HEK293 (cell line): ENCODE data around the gene SESN1.

ENCODE experiments used
- CTCF ChIA-PET: fragments of 350-600 bp; formaldehyde crosslinking; extraction: SDS; loops from one replicate; lab custom pipeline; 2021; ENCODE audit warnings: antibody characterized with exemption; lab: Yijun Ruan, JAX
- POLR2A ChIA-PET: fragments of 300-600 bp; formaldehyde crosslinking; extraction: SDS; loops from one replicate; lab custom pipeline; 2020; ENCODE audit warnings: antibody characterized with exemption, inconsistent platforms; lab: Yijun Ruan, JAX
- H3K27ac ChIP-seq: fragments of 200-500 bp; sonication (Bioruptor generic); 2 replicates; pipeline ENCODE4 v1.5.1; 2014; ENCODE audit warnings: low read depth, low read length, control low read depth, inconsistent platforms; ENCODE audit errors: extremely low read depth
- H3K36me3 ChIP-seq, 2 experiments: fragments of 200-500 bp in 1 of 2; sonication (Bioruptor generic) in 1 of 2; 1 replicate in 1 of 2; 2 replicates in 1 of 2; pipeline ENCODE4 v1.5.1; 2014 to 2017; ENCODE audit warnings: inconsistent platforms in 2 of 2, low read length in 2 of 2; ENCODE audit not compliant: control insufficient read depth in 2 of 2, insufficient read depth in 1 of 2
- H3K4me1 ChIP-seq: fragments of 200-500 bp; sonication (Bioruptor generic); 2 replicates; pipeline ENCODE4 v1.5.1; 2014; ENCODE audit warnings: mild to moderate bottlenecking, low read length, inconsistent platforms; ENCODE audit not compliant: control insufficient read depth, insufficient read depth
- H3K4me3 ChIP-seq: 2 replicates; pipeline ENCODE4 v1.5.1; 2011; ENCODE audit warnings: low read depth, mild to moderate bottlenecking, control low read depth, low read length, moderate library complexity
- H3K9me3 ChIP-seq: fragments of 200-500 bp; sonication (Bioruptor generic); 2 replicates; pipeline ENCODE4 v1.5.1; 2014; ENCODE audit warnings: low read depth, low read length, inconsistent platforms; ENCODE audit not compliant: control insufficient read depth, insufficient read depth
- GLIS1 ChIP-seq: fragments of 450-650 bp; formaldehyde crosslinking; IDR thresholded peaks from 2 replicates; pipeline ENCODE4 v1.5.1; 2016; ENCODE audit warnings: missing biosample characterization, missing genetic modification characterization
- GLIS2 ChIP-seq: fragments of 450-650 bp; formaldehyde crosslinking; IDR thresholded peaks from 2 replicates; pipeline ENCODE4 v1.5.1; 2016; ENCODE audit warnings: missing biosample characterization, missing genetic modification characterization
- HIC1 ChIP-seq: fragments of 450-650 bp; formaldehyde crosslinking; IDR thresholded peaks from 2 replicates; pipeline ENCODE4 v1.5.1; 2016; ENCODE audit warnings: missing biosample characterization, missing genetic modification characterization
- HOXD13 ChIP-seq: sonication (generic); formaldehyde crosslinking; IDR thresholded peaks from 2 replicates; pipeline ENCODE4 v1.8.0; 2022; ENCODE audit warnings: missing genetic modification reagents, borderline replicate concordance
- OSR2 ChIP-seq: fragments of 450-650 bp; formaldehyde crosslinking; IDR thresholded peaks from 2 replicates; pipeline ENCODE4 v1.5.1; 2016; ENCODE audit warnings: missing biosample characterization, missing genetic modification characterization
- PRDM1 ChIP-seq: fragments of 450-650 bp; formaldehyde crosslinking; IDR thresholded peaks from 2 replicates; pipeline ENCODE4; 2016; ENCODE audit warnings: missing biosample characterization, missing genetic modification characterization
- SETDB1 ChIP-seq: IDR thresholded peaks from one replicate; pipeline ENCODE4 v1.6.1; 2017; ENCODE audit warnings: mild to moderate bottlenecking, low read length, moderate library complexity, mixed read lengths; ENCODE audit not compliant: insufficient read length
- ZFP37 ChIP-seq: fragments of 450-650 bp; formaldehyde crosslinking; IDR thresholded peaks from 2 replicates; pipeline ENCODE4 v1.5.1; 2016; ENCODE audit warnings: missing biosample characterization, missing genetic modification characterization
- ZNF112 ChIP-seq: fragments of 450-650 bp; formaldehyde crosslinking; IDR thresholded peaks from 2 replicates; pipeline ENCODE4 v1.5.0; 2017; ENCODE audit warnings: missing biosample characterization, missing genetic modification characterization
- ZNF138 ChIP-seq: fragments of 450-650 bp; formaldehyde crosslinking; IDR thresholded peaks from 2 replicates; pipeline ENCODE4 v1.5.1; 2016; ENCODE audit warnings: missing biosample characterization, missing genetic modification characterization, borderline replicate concordance
- ZNF146 ChIP-seq: fragments of 450-650 bp; formaldehyde crosslinking; IDR thresholded peaks from 2 replicates; pipeline ENCODE4 v1.5.1; 2016; ENCODE audit warnings: missing biosample characterization, missing genetic modification characterization
- ZNF211 ChIP-seq: fragments of 450-650 bp; formaldehyde crosslinking; IDR thresholded peaks from 2 replicates; pipeline ENCODE4 v1.5.1; 2016; ENCODE audit warnings: low read depth, missing biosample characterization, missing genetic modification characterization
- ZNF221 ChIP-seq: fragments of 450-650 bp; formaldehyde crosslinking; IDR thresholded peaks from 2 replicates; pipeline ENCODE4 v1.5.1; 2017; ENCODE audit warnings: missing biosample characterization, missing genetic modification characterization, borderline replicate concordance
- ZNF280C ChIP-seq: fragments of 450-650 bp; formaldehyde crosslinking; IDR thresholded peaks from 2 replicates; pipeline ENCODE4 v1.5.1; 2016; ENCODE audit warnings: missing biosample characterization, missing genetic modification characterization
- ZNF362 ChIP-seq: fragments of 450-650 bp; formaldehyde crosslinking; IDR thresholded peaks from 2 replicates; pipeline ENCODE4 v1.5.1; 2016; ENCODE audit warnings: missing biosample characterization, missing genetic modification characterization
- ZNF514 ChIP-seq: fragments of 450-650 bp; formaldehyde crosslinking; IDR thresholded peaks from 2 replicates; pipeline ENCODE4 v1.5.1; 2016; ENCODE audit warnings: missing biosample characterization, missing genetic modification characterization
- ZNF558 ChIP-seq: fragments of 450-650 bp; formaldehyde crosslinking; IDR thresholded peaks from 2 replicates; pipeline ENCODE4 v1.5.1; 2016; ENCODE audit warnings: missing biosample characterization, missing genetic modification characterization
- ZNF629 ChIP-seq: fragments of 450-650 bp; formaldehyde crosslinking; IDR thresholded peaks from 2 replicates; pipeline ENCODE4 v1.5.1; 2017; ENCODE audit warnings: missing biosample characterization, missing genetic modification characterization
- ZNF639 ChIP-seq: fragments of 450-650 bp; formaldehyde crosslinking; IDR thresholded peaks from 2 replicates; pipeline ENCODE4 v1.5.1; 2016; ENCODE audit warnings: missing biosample characterization, missing genetic modification characterization
- ZNF645 ChIP-seq: fragments of 450-650 bp; formaldehyde crosslinking; IDR thresholded peaks from 2 replicates; pipeline ENCODE4; 2016; ENCODE audit warnings: missing biosample characterization, missing genetic modification characterization
- ZNF660 ChIP-seq: fragments of 450-650 bp; IDR thresholded peaks from 2 replicates; pipeline ENCODE4 v1.5.1; 2018; ENCODE audit warnings: missing biosample characterization, mild to moderate bottlenecking, missing genetic modification characterization
- ZNF670 ChIP-seq: fragments of 450-650 bp; formaldehyde crosslinking; IDR thresholded peaks from 2 replicates; pipeline ENCODE4 v1.5.1; 2016; ENCODE audit warnings: missing biosample characterization, missing genetic modification characterization, low read depth
- ZXDB ChIP-seq: fragments of 450-650 bp; formaldehyde crosslinking; IDR thresholded peaks from 2 replicates; pipeline ENCODE4 v1.5.1; 2016; ENCODE audit warnings: missing biosample characterization, missing genetic modification characterization

The SESN1 gene

DNA sequence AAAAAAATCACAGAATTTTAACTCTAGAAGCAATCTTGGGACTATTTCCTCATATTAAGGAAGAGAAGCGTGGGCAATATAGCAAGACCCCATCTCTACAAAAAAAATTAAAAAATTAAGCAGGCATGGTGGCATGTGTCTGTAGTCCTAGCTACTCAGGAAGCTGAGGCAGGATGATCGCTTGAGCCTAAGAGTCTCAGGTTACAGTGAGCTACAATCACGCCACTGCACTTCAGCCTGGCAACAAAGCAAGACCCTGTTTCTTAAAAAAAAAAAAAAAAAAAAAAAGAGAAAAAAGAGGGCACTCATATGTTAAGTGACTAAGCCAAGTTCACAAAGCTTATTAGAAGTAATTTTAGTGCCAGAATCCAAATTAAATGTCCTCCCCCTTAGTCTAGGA lies 100.8 kb downstream of the SESN1 start:
- TF ChIP-seq ZNF146 (tag by site-specific recombination): no peak
- TF ChIP-seq ZNF629 (tag by site-specific recombination): no peak
- no peak for TF ChIP-seq PRDM1 (tag by site-specific recombination)
- no peak for TF ChIP-seq ZNF645 (tag by site-specific recombination)
- TF ChIP-seq ZNF660 (tag by site-specific recombination): no peak
- TF ChIP-seq ZXDB: no peak
- no peak overlapping the region for H3K4me3 ChIP-seq
- ChIA-PET CTCF (interaction anchor here (1.8 kb wide), 1 partner anchor 79 kb away, joined by 3 read pairs; no protein-coding TSS in a partner anchor), POLR2A (interaction anchor here (0.6 kb wide), 1 partner anchor 39 kb away, joined by 6 read pairs; no protein-coding TSS in a partner anchor)
- H3K4me1 ChIP-seq: no peaks in the 10 kb centered on the region
- H3K27ac ChIP-seq: no peak overlapping the region
- peaks cover 58 to 91% of the 10 kb centered on the region in 2 experiments for H3K36me3 ChIP-seq
- no peaks in the 10 kb centered on the region for H3K9me3 ChIP-seq

- ChIA-PET CTCF (interaction anchor here (0.7 to 1.1 kb wide), 2 partner anchors 75 to 407 kb away, joined by 4 to 5 read pairs; no protein-coding TSS in a partner anchor), POLR2A (no interaction called here)
- H3K36me3 ChIP-seq: peaks cover 68 to 86% of the 10 kb centered on the region in 2 experiments
- H3K9me3 ChIP-seq: no peaks in the 10 kb centered on the region
- TF ChIP-seq ZNF146 (tag by site-specific recombination) (no peak), ZNF514 (tag by site-specific recombination) (no peak), ZNF362 (no peak), ZNF639 (tag by site-specific recombination) (no peak), OSR2 (tag by site-specific recombination) (no peak), ZNF138 (no peak), HOXD13 (no peak), ZNF558 (tag by site-specific recombination) (no peak), SETDB1 (no peak), ZNF280C (tag by site-specific recombination) (no peak), ZNF211 (tag by site-specific recombination) (no peak), ZNF221 (tag by site-specific recombination) (no peak), ZFP37 (tag by site-specific recombination) (no peak), GLIS2 (tag by site-specific recombination) (no peak), GLIS1 (no peak), HIC1 (tag by site-specific recombination) (no peak), ZNF112 (no peak), ZNF670 (tag by site-specific recombination) (no peak)
- H3K4me1 ChIP-seq: no peaks in the 10 kb centered on the region
- H3K4me3 ChIP-seq: no peak overlapping the region
- no peak overlapping the region for H3K27ac ChIP-seq
Measured at GRCh38 chr6:108989700-108990099, 104.9 kb downstream of the SESN1 start.
